ENCODE measurements around the gene PHPT1.

DNA sequence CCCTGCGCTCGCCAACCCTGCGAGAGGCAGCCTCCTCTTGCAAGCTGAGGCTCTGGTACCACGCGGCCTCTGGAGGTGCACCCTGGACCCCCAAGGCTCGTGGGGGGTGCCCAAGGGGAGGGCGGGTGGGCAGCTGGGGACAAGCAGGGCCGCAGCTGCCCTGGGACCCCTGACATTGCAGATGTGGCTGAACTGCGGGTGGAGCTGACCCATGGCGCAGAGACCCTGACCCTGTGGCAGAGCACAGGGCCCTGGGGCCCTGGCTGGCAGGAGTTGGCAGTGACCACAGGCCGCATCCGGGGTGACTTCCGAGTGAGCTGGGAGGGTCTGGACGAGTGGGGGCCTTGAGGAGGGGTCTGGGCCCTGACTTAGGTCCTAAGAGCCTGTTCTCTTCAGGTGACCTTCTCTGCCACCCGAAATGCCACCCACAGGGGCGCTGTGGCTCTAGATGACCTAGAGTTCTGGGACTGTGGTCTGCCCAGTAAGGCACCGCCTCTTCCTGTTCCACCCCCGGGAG, 4.4 kb downstream of the PHPT1 start:
- TF ChIP-seq CTCF (IDR thresholded peaks at IDR 0.05), result no peak
- no peak for TF ChIP-seq POLR2A (IDR thresholded peaks at IDR 0.05)
